SK-N-SH (cell line): ENCODE measurements around the gene PCDHGB2.
A peak's percentile ranks its signal among the peaks of the same experiment; 100 is the strongest.

Experiments
- CTCF ChIP-seq: fragments of 200-600 bp; sonication (generic); IDR thresholded peaks from 2 replicates; pipeline ENCODE4 v1.6.1; 2017; ENCODE audit warnings: antibody characterized with exemption, mild to moderate bottlenecking, moderate library complexity
- EZH2phosphoT487 ChIP-seq: fragments of 200-600 bp; sonication (generic); IDR thresholded peaks from 2 replicates; pipeline ENCODE4 v1.6.1; 2017; ENCODE audit warnings: low read depth, mixed run types, mild to moderate bottlenecking, antibody characterized with exemption, moderate library complexity, borderline replicate concordance
- GABPA ChIP-seq: IDR thresholded peaks from 2 replicates; pipeline ENCODE4 v1.4.0; 2012; ENCODE audit warnings: low read depth, mild to moderate bottlenecking
- MXI1 ChIP-seq: IDR thresholded peaks from 2 replicates; pipeline ENCODE4 v1.6.1; 2012; ENCODE audit warnings: mild to moderate bottlenecking, low read depth, low read length, improper control_type of control experiment
- NFIC ChIP-seq: IDR thresholded peaks from 2 replicates; pipeline ENCODE4 v1.4.0; 2012; ENCODE audit warnings: borderline replicate concordance
- NRF1 ChIP-seq: IDR thresholded peaks from 2 replicates; pipeline ENCODE4 v1.6.1; 2012; ENCODE audit warnings: low read depth, mild to moderate bottlenecking, low read length
- REST ChIP-seq: IDR thresholded peaks from 2 replicates; pipeline ENCODE4 v1.6.1; 2012; ENCODE audit warnings: mild to moderate bottlenecking, low read depth, low read length, moderate library complexity
- RFX5 ChIP-seq: IDR thresholded peaks from 2 replicates; pipeline ENCODE4 v1.6.1; 2012; ENCODE audit warnings: mild to moderate bottlenecking, improper control_type of control experiment, low read length
- SMC3 ChIP-seq: IDR thresholded peaks from 2 replicates; pipeline ENCODE4 v1.6.1; 2012; ENCODE audit warnings: low read depth, low read length, improper control_type of control experiment
- TAF1 ChIP-seq: IDR thresholded peaks from 2 replicates; pipeline ENCODE4 v1.6.1; 2012; ENCODE audit warnings: low read depth, mild to moderate bottlenecking, low read length, moderate library complexity, borderline replicate concordance
- YY1 ChIP-seq: IDR thresholded peaks from 2 replicates; pipeline ENCODE4 v1.4.0; 2012; ENCODE audit warnings: low read depth, mild to moderate bottlenecking

GRCh38 chr5:141373673-141374317, 14.0 kb downstream of the PCDHGB2 start, which contains the start of gene PCDHGA6:
- TF ChIP-seq MXI1 (no peak), RFX5 (no peak), CTCF (peak; percentile 52), TAF1 (no peak), SMC3 (no peak), YY1 (no peak), NRF1 (no peak), GABPA (no peak), NFIC (no peak), EZH2phosphoT487 (no peak), REST (no peak)
